Stimulated activated CD8-positive, alpha-beta memory T cell treated with anti-CD3 and anti-CD28 coated beads, Interleukin-4, amount 100 ng/mL, for 48 hours (primary cell): ENCODE data around the gene KLHL5.

Source experiments
- DNase-seq: peaks from one replicate; pipeline ENCODE4 v3.0.0-alpha.2; 2020

KLHL5 gene

DNA sequence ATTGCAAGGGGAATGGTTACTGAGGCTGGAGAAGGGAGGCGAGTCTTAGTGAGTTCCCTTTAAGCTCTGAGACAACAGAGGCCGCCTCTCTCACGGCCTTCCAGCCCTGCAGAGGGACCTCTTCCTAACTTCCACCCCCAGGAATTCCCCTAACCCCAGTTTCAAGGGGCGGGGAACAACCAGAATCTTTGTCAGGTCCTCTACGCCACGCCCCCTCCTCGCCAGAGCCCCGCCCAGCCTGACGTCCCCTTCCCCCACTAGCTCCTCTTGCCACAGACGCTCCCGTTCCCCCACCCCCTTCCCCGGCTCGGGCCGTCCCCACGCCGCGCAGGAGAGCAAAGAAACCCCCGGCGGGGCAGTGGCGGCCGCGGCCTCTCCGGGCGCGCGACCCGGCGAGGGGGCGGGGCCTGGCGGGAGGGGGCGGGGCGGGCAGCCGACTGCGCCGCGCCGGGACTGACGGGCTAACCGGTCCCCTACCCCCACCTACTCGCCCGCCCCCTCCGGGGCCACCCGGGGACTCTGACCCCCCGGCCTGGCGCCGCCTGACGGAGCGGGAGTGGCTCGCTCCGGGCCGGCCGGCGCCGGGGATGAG, 17.6 kb upstream of the KLHL5 start:
- DNase-seq = peak; percentile 98

DNA sequence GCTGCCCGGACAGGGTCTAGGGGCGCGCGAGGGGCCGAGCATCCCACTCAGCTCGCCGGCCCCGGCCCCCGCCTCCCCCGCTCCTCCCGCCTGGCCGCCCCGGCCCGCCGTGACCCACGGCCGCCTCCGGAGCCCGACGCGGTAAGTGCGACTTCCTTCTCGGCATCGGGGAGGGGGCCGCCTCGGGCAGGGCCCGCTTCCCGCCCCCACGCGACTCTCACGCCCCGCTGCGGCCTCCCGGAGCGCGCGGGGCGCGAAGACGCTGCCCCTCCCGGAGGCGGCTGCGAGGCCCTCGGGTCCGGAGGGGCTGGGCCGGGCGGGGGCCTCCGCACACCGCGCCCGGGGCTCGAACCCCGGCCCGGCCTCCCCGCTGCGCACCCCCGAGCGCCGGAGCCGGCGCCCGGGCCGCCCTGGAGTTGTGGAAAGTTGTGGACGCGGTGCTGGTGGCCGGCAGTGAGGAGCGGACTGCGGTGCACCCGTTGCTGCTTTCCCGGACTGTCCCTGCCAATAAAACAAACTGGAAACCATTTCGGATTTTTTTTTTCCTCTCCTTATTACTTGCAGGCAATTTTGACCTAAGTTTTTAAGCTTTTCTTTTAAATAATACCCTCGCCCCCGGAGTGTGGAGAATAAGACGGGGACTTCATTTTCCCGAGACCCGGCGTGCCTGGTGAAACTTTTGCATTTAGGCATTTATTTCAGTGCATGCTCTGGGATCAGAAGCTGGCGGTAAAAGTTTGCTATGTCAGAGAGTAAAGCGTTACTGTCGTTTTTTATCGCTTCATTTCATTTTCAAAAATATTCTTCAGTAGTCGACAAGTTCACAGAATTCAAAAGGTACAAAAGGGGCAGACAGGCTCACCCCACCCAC, 16.8 kb upstream of the KLHL5 start:
- peak; percentile 40 for DNase-seq

- no peak for DNase-seq
Measured at GRCh38 chr4:39045827-39046221, 16.2 kb upstream of the KLHL5 start.

DNA sequence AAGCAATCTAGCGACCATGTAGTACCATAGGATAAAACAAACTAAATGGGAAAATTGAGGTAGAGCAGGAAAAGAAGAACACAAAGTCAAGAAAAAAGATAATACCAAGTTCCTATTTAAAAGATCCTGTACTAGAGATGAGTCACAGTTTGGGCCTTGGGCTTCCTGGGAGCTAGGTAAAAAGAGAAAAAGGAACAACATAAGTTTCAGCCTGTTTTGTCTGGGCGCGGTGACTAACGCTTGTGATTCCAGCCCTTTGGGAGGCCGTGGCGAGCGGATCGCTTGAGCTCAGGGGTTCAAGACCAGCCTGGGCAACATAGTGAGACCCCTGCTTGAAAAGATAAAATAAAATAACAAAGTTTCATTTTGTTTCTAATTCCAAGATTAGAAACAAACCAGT, 15.8 kb upstream of the KLHL5 start:
- no peak for DNase-seq

DNA sequence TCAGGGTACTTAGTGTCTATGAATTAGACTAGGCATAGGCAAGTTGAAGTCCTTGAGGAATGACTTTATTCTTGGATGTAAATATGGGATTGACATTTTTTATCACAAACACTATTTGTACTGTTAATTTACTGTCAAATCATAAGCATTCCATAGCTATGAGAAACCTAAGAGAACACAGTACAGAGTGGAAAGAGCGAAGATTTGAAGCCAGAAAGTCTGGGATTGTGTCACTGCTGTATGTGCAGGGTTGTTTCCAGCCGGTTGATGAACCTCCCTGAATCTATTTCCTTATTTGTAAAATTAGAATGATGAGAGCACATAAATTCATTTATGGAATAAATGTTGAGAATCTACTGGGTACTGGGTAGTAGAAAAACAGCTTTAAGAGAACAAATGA, 14.4 kb upstream of the KLHL5 start:
- no peak for DNase-seq

GRCh38 chr4:39048311-39048710, 13.7 kb upstream of the KLHL5 start:
- no peak for DNase-seq

- no peak for DNase-seq
Measured at GRCh38 chr4:39050590-39050989, 11.4 kb upstream of the KLHL5 start.

GRCh38 chr4:39051492-39051891, 10.5 kb upstream of the KLHL5 start:
- no peak for DNase-seq

- DNase-seq = no peak
Measured at GRCh38 chr4:39053983-39054382, 8.0 kb upstream of the KLHL5 start.

- DNase-seq = no peak
Measured at GRCh38 chr4:39054497-39054896, 7.5 kb upstream of the KLHL5 start.

DNA sequence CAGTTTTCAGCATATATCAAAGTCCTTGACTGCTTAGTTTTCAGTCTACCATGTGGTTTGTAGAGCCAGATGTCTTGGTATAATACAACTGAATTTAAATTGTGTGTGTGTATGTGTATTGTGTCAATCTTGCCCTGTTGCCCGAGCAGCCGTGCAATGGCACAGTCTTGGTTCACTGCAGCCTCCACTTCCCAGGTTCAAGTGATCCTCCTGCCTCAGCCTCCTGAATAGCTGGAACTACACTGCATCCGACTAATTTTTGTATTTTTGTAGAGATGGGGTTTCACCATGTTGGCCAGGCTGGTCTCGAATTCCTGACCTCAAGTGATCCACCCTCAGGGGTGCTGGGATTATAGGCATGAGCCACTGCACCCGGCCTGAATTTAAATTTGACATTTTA, 6.0 kb upstream of the KLHL5 start:
- DNase-seq = no peak

DNA sequence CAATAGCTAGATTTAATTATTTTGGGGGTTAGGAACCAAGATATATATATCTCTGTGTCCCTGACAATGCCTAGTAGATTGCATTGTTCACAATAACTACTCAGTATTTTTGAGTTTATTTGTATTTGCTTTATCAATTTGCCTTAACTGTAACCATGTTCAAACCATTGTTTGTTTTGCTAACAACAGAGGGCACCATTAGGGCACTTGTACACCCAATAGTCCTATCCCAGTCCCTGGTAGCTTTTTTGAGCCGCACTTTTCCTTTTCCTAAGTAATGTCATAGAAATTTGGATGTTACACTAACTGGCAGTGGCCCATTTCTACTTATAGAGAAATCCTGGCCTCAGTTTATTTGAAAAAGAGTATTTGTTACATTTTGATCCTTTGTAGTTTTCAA, 575 bp upstream of the KLHL5 start:
- no peak for DNase-seq

DNA sequence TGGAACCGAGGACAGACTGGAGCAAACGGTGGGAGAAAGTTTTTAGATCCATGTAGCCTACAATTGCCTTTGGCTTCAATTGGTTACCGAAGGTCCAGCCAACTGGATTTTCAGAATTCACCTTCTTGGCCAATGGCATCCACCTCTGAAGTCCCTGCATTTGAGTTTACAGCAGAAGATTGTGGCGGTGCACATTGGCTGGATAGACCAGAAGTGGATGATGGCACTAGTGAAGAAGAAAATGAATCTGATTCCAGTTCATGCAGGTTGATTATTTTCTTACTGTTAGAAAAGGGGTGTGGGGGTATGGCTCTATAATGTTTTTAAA, 702 bp downstream of the KLHL5 start:
- no peak for DNase-seq

DNA sequence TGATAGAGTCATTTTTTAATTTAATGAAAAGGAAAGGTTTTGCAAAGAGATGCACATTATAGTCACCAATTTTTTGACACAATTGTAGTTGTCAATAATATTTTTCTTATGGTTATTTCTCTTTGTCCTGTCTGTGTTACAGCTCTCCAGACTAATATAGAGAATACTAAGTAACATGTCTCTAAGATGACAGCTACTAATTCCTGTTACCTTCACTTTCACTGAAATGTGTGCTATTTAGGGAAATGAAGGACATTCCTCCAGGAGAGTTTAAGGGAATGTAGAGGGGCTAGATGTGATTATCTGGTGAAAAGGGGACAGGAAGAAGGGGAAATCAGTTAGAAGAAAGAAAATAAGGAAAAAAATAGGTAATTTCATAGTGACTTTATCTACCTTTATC, 1.4 kb downstream of the KLHL5 start:
- no peak for DNase-seq

- DNase-seq = no peak
Measured at GRCh38 chr4:39066371-39066770, 4.3 kb downstream of the KLHL5 start.

DNA sequence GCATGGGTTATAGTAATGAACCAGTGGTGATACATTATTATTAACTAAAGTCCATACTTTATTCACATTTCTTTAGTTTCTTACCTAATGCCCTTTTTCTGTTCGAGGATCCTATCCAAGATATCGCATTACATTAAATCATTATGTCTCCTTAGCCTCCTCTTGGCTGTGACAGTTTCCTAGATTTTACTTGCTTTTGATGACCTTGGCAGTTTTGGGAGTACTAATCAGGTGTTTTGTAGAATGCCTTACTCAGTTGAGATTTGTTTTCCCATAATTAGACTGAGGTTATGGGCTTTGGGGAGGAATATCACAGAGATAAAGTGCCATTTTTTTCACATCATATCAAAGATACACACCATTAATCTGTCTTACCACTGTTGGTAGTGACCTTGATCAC, 5.0 kb downstream of the KLHL5 start:
- DNase-seq = no peak

GRCh38 chr4:39067451-39067850, 5.4 kb downstream of the KLHL5 start:
- DNase-seq = no peak

DNA sequence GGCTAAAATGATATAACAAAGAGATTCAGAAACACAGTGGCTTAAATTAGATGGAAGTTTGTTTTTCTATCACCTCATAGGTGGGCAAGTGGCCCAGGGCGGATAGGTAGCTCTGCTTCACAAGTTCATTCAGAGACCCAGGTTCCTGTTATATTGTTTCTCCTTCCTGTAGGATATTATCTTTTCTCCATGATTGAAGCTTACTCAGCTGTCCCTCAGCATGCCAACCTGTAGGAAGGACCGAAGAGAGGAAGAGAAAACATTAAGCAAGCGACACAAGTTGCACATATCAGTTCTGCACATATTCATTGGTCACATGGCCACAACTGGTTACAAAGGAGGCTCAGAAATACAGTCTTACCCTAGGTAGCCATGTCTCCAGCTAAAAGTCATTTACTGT, 6.9 kb downstream of the KLHL5 start:
- no peak for DNase-seq

DNA sequence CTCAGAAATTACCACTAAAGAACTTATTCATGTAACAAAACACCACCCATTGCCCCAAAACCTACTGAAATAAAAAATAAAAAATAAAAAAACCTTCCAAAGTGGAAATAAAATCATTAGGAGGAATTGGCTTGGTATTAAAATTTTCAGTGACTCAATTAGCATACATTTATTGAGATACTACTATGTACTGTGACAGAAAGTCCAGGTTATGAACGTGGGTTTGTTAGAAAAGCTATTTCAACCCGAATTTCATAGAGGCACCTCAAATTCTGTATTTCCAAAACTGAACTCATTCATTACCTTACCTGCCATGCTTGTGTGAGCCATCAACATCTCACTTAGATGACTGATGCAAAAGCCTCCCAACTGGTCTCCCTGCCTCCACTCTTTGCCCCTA, 16.8 kb downstream of the KLHL5 start:
- DNase-seq = no peak

GRCh38 chr4:39083164-39083563, 21.1 kb downstream of the KLHL5 start:
- DNase-seq = no peak

DNA sequence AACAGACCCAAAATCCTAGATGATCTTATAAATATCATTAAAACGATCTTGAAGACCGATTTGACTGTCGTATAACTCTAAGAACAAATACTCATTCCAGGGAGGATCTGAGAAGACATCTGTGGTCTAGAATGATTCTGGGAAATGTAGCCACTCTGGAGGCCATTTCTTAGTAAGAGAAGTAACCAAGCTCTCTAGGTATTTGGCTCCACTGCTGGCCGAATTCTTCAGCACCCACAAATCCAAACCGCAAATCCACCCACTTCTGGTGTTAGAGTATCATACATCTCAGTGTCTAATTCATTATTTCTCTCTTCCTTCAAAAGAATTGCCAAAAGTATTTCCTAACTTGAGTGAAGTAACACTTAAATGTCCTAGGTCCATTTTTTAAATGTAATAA, 23.9 kb downstream of the KLHL5 start:
- no peak for DNase-seq

- no peak for DNase-seq
Measured at GRCh38 chr4:39096847-39097246, 34.8 kb downstream of the KLHL5 start.

- DNase-seq = no peak
Measured at GRCh38 chr4:39097290-39097689, 35.3 kb downstream of the KLHL5 start.

GRCh38 chr4:39102297-39102696, 40.3 kb downstream of the KLHL5 start:
- DNase-seq = no peak

- DNase-seq = no peak
Measured at GRCh38 chr4:39103291-39103690, 41.3 kb downstream of the KLHL5 start.
